SK-N-SH treated with all-trans-retinoic acid at 6 μM for 48 hours (cell line): ENCODE measurements around the gene BCAN.

ENCODE experiments used
- ATAC-seq: fragments of 200-7000 bp; cut with Tn5 transposase; 3 replicates; pipeline ENCODE4 v1.9.1; 2020; ENCODE audit warnings: mild to moderate bottlenecking, moderate library complexity
- ARNTL ChIP-seq: fragments of 450-650 bp; formaldehyde crosslinking; IDR thresholded peaks from 2 replicates; pipeline ENCODE4 v1.5.0; 2020; ENCODE audit warnings: low read depth, mild to moderate bottlenecking, moderate library complexity, borderline replicate concordance
- BACH2 ChIP-seq: fragments of 250-450 bp; sonication (Bioruptor Pico); IDR thresholded peaks from 2 replicates; pipeline ENCODE4 v1.9.0; 2021; ENCODE audit warnings: mild to moderate bottlenecking, borderline replicate concordance
- CREB5 ChIP-seq: fragments of 250-450 bp; sonication (Bioruptor Pico); IDR thresholded peaks from 2 replicates; pipeline ENCODE4 v1.5.1; 2020; ENCODE audit warnings: low read depth, mild to moderate bottlenecking, moderate library complexity
- CSDC2 ChIP-seq: fragments of 250-450 bp; sonication (Bioruptor Pico); IDR thresholded peaks from 2 replicates; pipeline ENCODE4 v1.5.0; 2020; ENCODE audit warnings: mild to moderate bottlenecking, moderate library complexity
- CSRNP3 ChIP-seq: fragments of 250-450 bp; sonication (Bioruptor Pico); IDR thresholded peaks from 2 replicates; pipeline ENCODE4 v1.5.1; 2021; ENCODE audit warnings: mild to moderate bottlenecking, moderate library complexity
- ESRRG ChIP-seq: fragments of 250-450 bp; sonication (Bioruptor Pico); IDR thresholded peaks from 2 replicates; pipeline ENCODE4 v1.6.1; 2021; ENCODE audit warnings: mild to moderate bottlenecking
- GLIS3 ChIP-seq: fragments of 250-450 bp; sonication (Bioruptor Pico); IDR thresholded peaks from 2 replicates; pipeline ENCODE4 v1.5.0; 2020; ENCODE audit warnings: mild to moderate bottlenecking, moderate library complexity
- ISL1 ChIP-seq: fragments of 250-450 bp; sonication (Bioruptor Pico); IDR thresholded peaks from 2 replicates; pipeline ENCODE4 v2.1.2; 2022; ENCODE audit warnings: mild to moderate bottlenecking, moderate library complexity
- OSR1 ChIP-seq: fragments of 250-450 bp; sonication (Bioruptor Pico); IDR thresholded peaks from 2 replicates; pipeline ENCODE4 v1.8.0; 2022; ENCODE audit warnings: moderate library complexity, mild to moderate bottlenecking, inconsistent platforms
- PATZ1 ChIP-seq: fragments of 250-450 bp; sonication (Bioruptor Pico); IDR thresholded peaks from 2 replicates; pipeline ENCODE4 v1.8.0; 2020; ENCODE audit warnings: mild to moderate bottlenecking, moderate library complexity, borderline replicate concordance
- PPARA ChIP-seq: fragments of 250-450 bp; sonication (Bioruptor Pico); IDR thresholded peaks from 2 replicates; pipeline ENCODE4 v1.5.0; 2020; ENCODE audit warnings: mild to moderate bottlenecking, borderline replicate concordance
- RARB ChIP-seq: fragments of 250-450 bp; sonication (Bioruptor Pico); IDR thresholded peaks from 2 replicates; pipeline ENCODE4 v1.8.0; 2021; ENCODE audit warnings: mild to moderate bottlenecking, moderate library complexity
- SNAI2 ChIP-seq: fragments of 250-450 bp; sonication (Bioruptor Pico); IDR thresholded peaks from 2 replicates; pipeline ENCODE4 v1.5.0; 2020; ENCODE audit warnings: mild to moderate bottlenecking, moderate library complexity
- TCF4 ChIP-seq: fragments of 250-450 bp; sonication (Bioruptor Pico); IDR thresholded peaks from 2 replicates; pipeline ENCODE4 v1.8.0; 2021; ENCODE audit warnings: mild to moderate bottlenecking, moderate library complexity, borderline replicate concordance
- TOX ChIP-seq: fragments of 250-450 bp; sonication (Bioruptor Pico); IDR thresholded peaks from 2 replicates; pipeline ENCODE4 v1.8.0; 2021; ENCODE audit warnings: mild to moderate bottlenecking, moderate library complexity, borderline replicate concordance
- TSHZ2 ChIP-seq: fragments of 250-450 bp; sonication (Bioruptor Pico); IDR thresholded peaks from 2 replicates; pipeline ENCODE4 v1.5.0; 2020; ENCODE audit warnings: mild to moderate bottlenecking, moderate library complexity
- ZC3H10 ChIP-seq: fragments of 250-450 bp; sonication (Bioruptor Pico); IDR thresholded peaks from 2 replicates; pipeline ENCODE4 v1.5.1; 2021; ENCODE audit warnings: mild to moderate bottlenecking, moderate library complexity
- ZFP30 ChIP-seq: fragments of 450-650 bp; formaldehyde crosslinking; IDR thresholded peaks from 2 replicates; pipeline ENCODE4 v1.5.0; 2022; ENCODE audit warnings: mild to moderate bottlenecking, moderate library complexity
- ZNF565 ChIP-seq: fragments of 450-650 bp; formaldehyde crosslinking; conservative IDR thresholded peaks from 2 replicates; pipeline ENCODE4 v1.5.0; 2020; ENCODE audit warnings: low read depth, mild to moderate bottlenecking, moderate library complexity
- ZNF70 ChIP-seq: fragments of 450-650 bp; formaldehyde crosslinking; IDR thresholded peaks from 2 replicates; pipeline ENCODE4 v1.5.0; 2020; ENCODE audit warnings: mild to moderate bottlenecking, moderate library complexity
- ZNF8 ChIP-seq: fragments of 450-650 bp; formaldehyde crosslinking; IDR thresholded peaks from 2 replicates; pipeline ENCODE4 v1.5.0; 2020; ENCODE audit warnings: mild to moderate bottlenecking, moderate library complexity

Gene BCAN

GRCh38 chr1:156624814-156625435, 17.0 kb upstream of the BCAN start:
- TF ChIP-seq GLIS3 (no peak), TCF4 (CRISPR knock-in tag) (no peak), ARNTL (CRISPR knock-in tag) (no peak), PATZ1 (CRISPR knock-in tag) (no peak), ZNF70 (CRISPR knock-in tag) (no peak), PPARA (no peak), ZNF8 (no peak), ZFP30 (no peak), ZNF565 (no peak), SNAI2 (CRISPR knock-in tag) (no peak), OSR1 (CRISPR knock-in tag) (no peak), TOX (no peak), CSDC2 (CRISPR knock-in tag) (no peak), ISL1 (CRISPR knock-in tag) (no peak), RARB (CRISPR knock-in tag) (no peak), CSRNP3 (CRISPR knock-in tag) (no peak), ESRRG (CRISPR knock-in tag) (no peak), TSHZ2 (CRISPR knock-in tag) (no peak)
- ATAC-seq: peak; percentile 8; the same call in 2 of the 3 replicates

GRCh38 chr1:156625436-156626078, 16.4 kb upstream of the BCAN start:
- TF ChIP-seq ZNF8 (no peak), ZFP30 (no peak), ZC3H10 (CRISPR knock-in tag) (no peak), RARB (CRISPR knock-in tag) (no peak)
- ATAC-seq: peak; percentile 69

GRCh38 chr1:156626079-156626438, 15.9 kb upstream of the BCAN start:
- ATAC-seq: no peak

More at GRCh38 chr1:156626079-156626438, 15.9 kb upstream of the BCAN start:
- TF ChIP-seq BACH2 (CRISPR knock-in tag) (no peak), ARNTL (CRISPR knock-in tag) (no peak), ZNF8 (no peak), GLIS3 (no peak), ZC3H10 (CRISPR knock-in tag) (no peak), ZFP30 (no peak), CSRNP3 (CRISPR knock-in tag) (no peak), CREB5 (CRISPR knock-in tag) (no peak)
- TF ChIP-seq, all 23 proteins: peak for 0
